Endothelial cell of umbilical vein (primary cell): ENCODE results near the gene MYOG.
A peak's percentile ranks its signal among the peaks of the same experiment; 100 is the strongest.

Experiments used
- EZH2 ChIP-seq: IDR thresholded peaks from 2 replicates; pipeline ENCODE4 v1.6.1; 2012; ENCODE audit warnings: borderline replicate concordance, low read depth, mild to moderate bottlenecking, moderate library complexity, low read length, inconsistent platforms; ENCODE audit not compliant: severe bottlenecking
- POLR2AphosphoS5 ChIP-seq: IDR thresholded peaks from 2 replicates; pipeline ENCODE4 v1.6.1; 2012; ENCODE audit warnings: low read depth, mild to moderate bottlenecking, control low read depth, low read length, moderate library complexity; ENCODE audit not compliant: insufficient read depth
- TF ChIP-seq, protein P1 (sequence below), 2 donors: IDR thresholded peaks; 1 replicate in 1 of 2; 2 replicates in 1 of 2; pipeline ENCODE4 v1.5.1; 2011; ENCODE audit warnings: low read length in 2 of 2, mild to moderate bottlenecking in 2 of 2, moderate library complexity in 2 of 2, control low read depth in 1 of 2, inconsistent platforms in 1 of 2, low read depth in 1 of 2; ENCODE audit not compliant: insufficient read depth in 1 of 2; ENCODE audit errors: extremely low read depth in 1 of 2
- TF ChIP-seq, protein P2 (sequence below): IDR thresholded peaks from 2 replicates; pipeline ENCODE4 v1.6.1; 2011; ENCODE audit not compliant: insufficient read depth, insufficient read length

DNA sequence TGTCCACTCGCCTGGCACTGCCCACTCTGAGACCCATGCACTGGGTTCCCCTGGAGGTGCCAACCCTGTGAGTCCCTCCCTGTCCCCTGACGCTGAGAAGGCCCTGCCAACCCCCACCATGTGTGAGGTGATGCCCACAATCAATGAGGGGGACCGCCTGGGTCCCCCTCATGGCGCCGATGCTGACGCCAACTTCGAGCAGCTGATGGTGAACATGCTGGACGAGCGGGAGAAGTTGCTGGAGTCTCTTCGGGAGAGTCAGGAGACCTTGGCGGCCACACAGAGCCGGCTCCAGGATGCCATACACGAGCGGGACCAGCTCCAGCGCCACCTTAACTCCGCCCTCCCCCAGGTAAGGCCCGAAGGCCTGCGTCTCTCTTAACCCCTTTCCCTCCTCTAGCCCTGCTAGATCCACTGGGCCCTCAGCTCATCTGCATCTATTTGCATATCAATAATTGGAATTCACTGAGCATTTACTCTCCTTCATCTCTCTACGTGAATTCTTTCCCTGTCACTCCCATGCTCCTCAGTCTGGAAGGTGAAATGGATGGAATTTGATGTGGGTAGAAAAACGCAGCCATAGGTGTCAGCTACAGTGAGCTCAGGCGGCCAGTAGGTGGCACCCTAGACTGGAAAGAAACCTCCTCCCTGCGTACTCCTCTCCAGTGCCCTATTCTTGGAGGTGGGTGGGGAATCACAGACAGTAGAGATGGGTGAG lies 46.8 kb downstream of the MYOG start:
- TF ChIP-seq, protein P1, sequence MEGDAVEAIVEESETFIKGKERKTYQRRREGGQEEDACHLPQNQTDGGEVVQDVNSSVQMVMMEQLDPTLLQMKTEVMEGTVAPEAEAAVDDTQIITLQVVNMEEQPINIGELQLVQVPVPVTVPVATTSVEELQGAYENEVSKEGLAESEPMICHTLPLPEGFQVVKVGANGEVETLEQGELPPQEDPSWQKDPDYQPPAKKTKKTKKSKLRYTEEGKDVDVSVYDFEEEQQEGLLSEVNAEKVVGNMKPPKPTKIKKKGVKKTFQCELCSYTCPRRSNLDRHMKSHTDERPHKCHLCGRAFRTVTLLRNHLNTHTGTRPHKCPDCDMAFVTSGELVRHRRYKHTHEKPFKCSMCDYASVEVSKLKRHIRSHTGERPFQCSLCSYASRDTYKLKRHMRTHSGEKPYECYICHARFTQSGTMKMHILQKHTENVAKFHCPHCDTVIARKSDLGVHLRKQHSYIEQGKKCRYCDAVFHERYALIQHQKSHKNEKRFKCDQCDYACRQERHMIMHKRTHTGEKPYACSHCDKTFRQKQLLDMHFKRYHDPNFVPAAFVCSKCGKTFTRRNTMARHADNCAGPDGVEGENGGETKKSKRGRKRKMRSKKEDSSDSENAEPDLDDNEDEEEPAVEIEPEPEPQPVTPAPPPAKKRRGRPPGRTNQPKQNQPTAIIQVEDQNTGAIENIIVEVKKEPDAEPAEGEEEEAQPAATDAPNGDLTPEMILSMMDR (IDR thresholded peaks at IDR 0.05; ENCODE audit: extremely low read depth in 1 of 2, insufficient read depth in 1 of 2, low read depth in 1 of 2, low read length in 2 of 2), result peak; percentile 86
- no peak for TF ChIP-seq EZH2
- TF ChIP-seq, protein P2, sequence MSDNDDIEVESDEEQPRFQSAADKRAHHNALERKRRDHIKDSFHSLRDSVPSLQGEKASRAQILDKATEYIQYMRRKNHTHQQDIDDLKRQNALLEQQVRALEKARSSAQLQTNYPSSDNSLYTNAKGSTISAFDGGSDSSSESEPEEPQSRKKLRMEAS, result no peak
- TF ChIP-seq POLR2AphosphoS5, result no peak
